ENCODE measurements around the gene RAB37.

DNA sequence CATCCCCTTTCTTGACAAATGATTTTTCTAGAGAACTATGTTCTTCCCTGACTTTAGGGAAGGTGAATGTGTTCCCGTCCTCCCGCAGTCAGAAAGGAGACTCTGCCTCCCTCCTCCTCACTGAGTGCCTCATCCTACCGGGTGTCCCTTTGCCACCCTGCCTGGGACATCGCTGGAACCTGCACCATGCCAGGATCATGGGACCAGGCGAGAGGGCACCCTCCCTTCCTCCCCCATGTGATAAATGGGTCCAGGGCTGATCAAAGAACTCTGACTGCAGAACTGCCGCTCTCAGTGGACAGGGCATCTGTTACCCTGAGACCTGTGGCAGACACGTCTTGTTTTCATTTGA, 31.7 kb downstream of the RAB37 start:
- TF ChIP-seq POLR2A (IDR thresholded peaks at IDR 0.05): no peak
- TF ChIP-seq, protein P1, sequence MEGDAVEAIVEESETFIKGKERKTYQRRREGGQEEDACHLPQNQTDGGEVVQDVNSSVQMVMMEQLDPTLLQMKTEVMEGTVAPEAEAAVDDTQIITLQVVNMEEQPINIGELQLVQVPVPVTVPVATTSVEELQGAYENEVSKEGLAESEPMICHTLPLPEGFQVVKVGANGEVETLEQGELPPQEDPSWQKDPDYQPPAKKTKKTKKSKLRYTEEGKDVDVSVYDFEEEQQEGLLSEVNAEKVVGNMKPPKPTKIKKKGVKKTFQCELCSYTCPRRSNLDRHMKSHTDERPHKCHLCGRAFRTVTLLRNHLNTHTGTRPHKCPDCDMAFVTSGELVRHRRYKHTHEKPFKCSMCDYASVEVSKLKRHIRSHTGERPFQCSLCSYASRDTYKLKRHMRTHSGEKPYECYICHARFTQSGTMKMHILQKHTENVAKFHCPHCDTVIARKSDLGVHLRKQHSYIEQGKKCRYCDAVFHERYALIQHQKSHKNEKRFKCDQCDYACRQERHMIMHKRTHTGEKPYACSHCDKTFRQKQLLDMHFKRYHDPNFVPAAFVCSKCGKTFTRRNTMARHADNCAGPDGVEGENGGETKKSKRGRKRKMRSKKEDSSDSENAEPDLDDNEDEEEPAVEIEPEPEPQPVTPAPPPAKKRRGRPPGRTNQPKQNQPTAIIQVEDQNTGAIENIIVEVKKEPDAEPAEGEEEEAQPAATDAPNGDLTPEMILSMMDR (IDR thresholded peaks at IDR 0.05): no peak

All from testis (tissue), 2 donors.